OCI-LY7 (cell line): ENCODE results near the gene NPC2. TPM values are rescaled to one million over a fixed set of nuclear protein-coding genes. Genes with fewer than 3 reads are reported as not detected.

ENCODE experiments used
- BruUV-seq: library from RNA; stranded (reverse); fragments of 400-500 nt; replicated peaks from 2 replicates; lab custom pipeline; 2021; lab: Mats Ljungman, UMichigan
- CTCF ChIA-PET: fragments of 300-600 bp; sonication (Branson Sonifier 250); formaldehyde crosslinking; loops from one replicate; lab custom pipeline; 2022; ENCODE audit warnings: antibody characterized with exemption; ENCODE audit not compliant: unreplicated experiment; lab: Charles Lee
- POLR2A ChIA-PET: fragments of 300-600 bp; sonication (Branson Sonifier 250); formaldehyde crosslinking; loops from one replicate; lab custom pipeline; 2022; ENCODE audit warnings: antibody characterized with exemption; lab: Charles Lee
- DNase-seq: peaks from one replicate; pipeline ENCODE4 v3.0.0-alpha.2; 2015; ENCODE audit warnings: low spot score
- H2AFZ ChIP-seq: fragments of 200-600 bp; sonication (generic), shearing (Covaris generic); 2 replicates; pipeline ENCODE4 v1.6.1; 2014; ENCODE audit warnings: mild to moderate bottlenecking, antibody characterized with exemption, low read length, moderate library complexity
- H3K27ac ChIP-seq: fragments of 200-600 bp; sonication (generic); 2 replicates; pipeline ENCODE4 v1.5.1; 2014; ENCODE audit warnings: mixed run types, low read depth, mild to moderate bottlenecking, moderate library complexity, low read length, inconsistent platforms; ENCODE audit not compliant: poor library complexity, severe bottlenecking
- H3K36me3 ChIP-seq: fragments of 200-600 bp; sonication (generic); 2 replicates; pipeline ENCODE4 v1.6.1; 2014; ENCODE audit warnings: mild to moderate bottlenecking, antibody characterized with exemption, low read length, moderate library complexity, mixed read lengths; ENCODE audit not compliant: insufficient read depth
- H3K4me1 ChIP-seq: fragments of 200-600 bp; sonication (generic); 2 replicates; pipeline ENCODE4 v1.5.1; 2014; ENCODE audit warnings: mild to moderate bottlenecking, low read length; ENCODE audit not compliant: insufficient read depth, poor library complexity, severe bottlenecking
- H3K4me2 ChIP-seq: fragments of 200-600 bp; sonication (generic); 2 replicates; pipeline ENCODE4 v1.6.1; 2014; ENCODE audit warnings: mild to moderate bottlenecking, low read length
- H3K4me3 ChIP-seq: fragments of 200-600 bp; sonication (generic); 2 replicates; pipeline ENCODE4 v1.5.1; 2014; ENCODE audit warnings: mild to moderate bottlenecking, low read depth, low read length; ENCODE audit not compliant: poor library complexity, severe bottlenecking
- H3K79me2 ChIP-seq: fragments of 200-600 bp; sonication (generic); 2 replicates; pipeline ENCODE4 v1.6.1; 2016; ENCODE audit warnings: low read depth, mild to moderate bottlenecking, low read length, moderate library complexity, mixed read lengths; ENCODE audit not compliant: insufficient read depth
- H3K9me2 ChIP-seq: fragments of 200-600 bp; sonication (generic); 2 replicates; pipeline ENCODE4 v1.6.1; 2016; ENCODE audit warnings: mild to moderate bottlenecking, low read length, mixed read lengths; ENCODE audit not compliant: insufficient read depth
- H3K9me3 ChIP-seq: fragments of 200-600 bp; sonication (generic); 2 replicates; pipeline ENCODE4 v1.6.1; 2014; ENCODE audit warnings: mild to moderate bottlenecking, mixed run types, low read length, mixed read lengths
- H4K20me1 ChIP-seq: fragments of 200-600 bp; sonication (generic); 2 replicates; pipeline ENCODE4 v1.6.1; 2014; ENCODE audit warnings: mild to moderate bottlenecking, antibody characterized with exemption, low read length, moderate library complexity, mixed read lengths; ENCODE audit not compliant: insufficient read depth
- EZH2phosphoT487 ChIP-seq: fragments of 200-600 bp; sonication (generic); IDR thresholded peaks from 2 replicates; pipeline ENCODE4 v1.6.1; 2018; ENCODE audit warnings: low read depth, borderline replicate concordance, mild to moderate bottlenecking, mixed run types, antibody characterized with exemption, low read length, moderate library complexity, mixed read lengths
- intact Hi-C: fragments of 100-400 bp; cut with micrococcal nuclease; formaldehyde crosslinking; loops from one replicate; pipeline ENCODE4 v1.10.0; 2022; ENCODE audit not compliant: unreplicated experiment
- total RNA-seq, 2 experiments: library from RNA; depleted of rRNA in 1 of 2; stranded (reverse); fragments of >200 nt in 1 of 2; shearing (Covaris generic) in 1 of 2; gene quantifications; 2 replicates each; pipeline ENCODE4 v1.2.3, GENCODE V29; 2014 to 2022
- TF ChIP-seq, protein P1 (sequence below): fragments of 200-600 bp; sonication (generic); conservative IDR thresholded peaks from 2 replicates; pipeline ENCODE4 v1.5.1; 2014; ENCODE audit warnings: mild to moderate bottlenecking, antibody characterized with exemption, low read length, moderate library complexity, mixed read lengths

NPC2 gene
- total RNA-seq, 2 experiments from 2014 or later: 37.8 to 80.8 TPM

DNA sequence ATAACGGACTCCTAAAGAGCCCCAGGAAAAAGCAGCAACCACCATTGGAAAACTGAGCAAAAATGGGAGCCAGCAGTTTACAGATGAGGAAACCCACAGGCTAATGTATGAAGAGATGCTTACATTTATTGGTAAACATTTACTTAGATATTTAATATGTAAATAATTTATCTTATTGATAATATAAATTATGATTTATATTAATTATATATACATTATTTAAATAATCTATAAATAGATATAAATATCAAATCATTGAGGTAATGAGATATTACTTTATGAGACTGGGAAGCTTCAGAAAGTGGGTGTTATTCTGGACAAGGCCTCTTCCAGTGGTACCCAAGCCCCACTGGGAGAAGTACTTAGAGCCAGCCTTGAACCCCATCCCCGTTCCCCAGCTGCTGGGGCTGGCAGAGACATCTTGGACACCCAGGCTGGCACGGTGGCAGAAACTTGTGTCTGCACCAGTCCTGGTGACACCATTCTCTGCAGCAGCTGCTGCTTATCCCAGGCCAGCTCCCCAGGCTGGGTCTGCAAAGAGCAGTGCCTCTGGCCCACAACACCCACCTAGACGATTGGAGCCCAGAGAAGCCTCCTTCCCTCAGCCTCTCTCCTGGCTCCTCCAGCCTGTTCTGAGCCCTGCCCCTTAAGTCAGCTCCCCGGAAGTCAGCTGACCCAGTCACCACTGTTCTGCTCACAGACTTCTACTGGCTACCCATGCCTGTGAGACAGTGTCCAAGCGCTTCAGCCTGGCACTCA is 26.4 kb upstream of the NPC2 start:
- BruUV-seq: no TSS peak
- Histone ChIP-seq H3K79me2 (no peaks in the 10 kb centered on the region), H3K9me3 (no peaks in the 10 kb centered on the region), H3K4me3 (no peak overlapping the region), H2AFZ (no peak overlapping the region), H3K4me1 (no peaks in the 10 kb centered on the region), H3K27ac (no peak overlapping the region), H3K9me2 (no peaks in the 10 kb centered on the region), H3K4me2 (no peak overlapping the region), H3K36me3 (no peaks in the 10 kb centered on the region), H4K20me1 (no peaks in the 10 kb centered on the region)
- ChIA-PET POLR2A (interaction anchor here (1.0 kb wide), 1 partner anchor 25 kb away, joined by 4 read pairs; no protein-coding TSS in a partner anchor), CTCF (no interaction called here)
- intact Hi-C loops: no loop called here
- no peak for DNase-seq
- no peak for TF ChIP-seq EZH2phosphoT487
- TF ChIP-seq, protein P1, sequence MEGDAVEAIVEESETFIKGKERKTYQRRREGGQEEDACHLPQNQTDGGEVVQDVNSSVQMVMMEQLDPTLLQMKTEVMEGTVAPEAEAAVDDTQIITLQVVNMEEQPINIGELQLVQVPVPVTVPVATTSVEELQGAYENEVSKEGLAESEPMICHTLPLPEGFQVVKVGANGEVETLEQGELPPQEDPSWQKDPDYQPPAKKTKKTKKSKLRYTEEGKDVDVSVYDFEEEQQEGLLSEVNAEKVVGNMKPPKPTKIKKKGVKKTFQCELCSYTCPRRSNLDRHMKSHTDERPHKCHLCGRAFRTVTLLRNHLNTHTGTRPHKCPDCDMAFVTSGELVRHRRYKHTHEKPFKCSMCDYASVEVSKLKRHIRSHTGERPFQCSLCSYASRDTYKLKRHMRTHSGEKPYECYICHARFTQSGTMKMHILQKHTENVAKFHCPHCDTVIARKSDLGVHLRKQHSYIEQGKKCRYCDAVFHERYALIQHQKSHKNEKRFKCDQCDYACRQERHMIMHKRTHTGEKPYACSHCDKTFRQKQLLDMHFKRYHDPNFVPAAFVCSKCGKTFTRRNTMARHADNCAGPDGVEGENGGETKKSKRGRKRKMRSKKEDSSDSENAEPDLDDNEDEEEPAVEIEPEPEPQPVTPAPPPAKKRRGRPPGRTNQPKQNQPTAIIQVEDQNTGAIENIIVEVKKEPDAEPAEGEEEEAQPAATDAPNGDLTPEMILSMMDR: no peak

DNA sequence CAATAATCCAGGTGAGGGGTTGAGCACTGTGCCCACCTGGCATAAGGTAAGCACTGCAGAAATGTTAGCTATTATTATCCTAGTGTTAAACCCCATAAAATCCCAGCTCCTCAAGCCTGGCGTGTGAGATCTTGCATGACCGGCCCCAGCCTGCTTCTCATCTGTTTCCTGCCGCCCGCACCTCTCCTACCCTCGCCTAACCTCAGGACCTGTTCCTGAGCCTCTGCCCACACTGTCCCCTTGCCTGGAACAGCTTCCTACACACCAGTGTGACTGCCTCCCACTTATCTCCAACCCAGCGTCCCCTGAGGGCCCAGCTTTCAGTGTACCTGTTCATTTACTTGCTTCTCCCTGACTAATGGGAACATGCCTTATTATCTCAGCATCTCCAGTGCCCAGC is 25.1 kb upstream of the NPC2 start:
- no peak for DNase-seq
- no peak overlapping the region for H3K27ac ChIP-seq
- no peak overlapping the region for H3K4me3 ChIP-seq
- no peaks in the 10 kb centered on the region for H3K4me1 ChIP-seq
- no peaks in the 10 kb centered on the region for H4K20me1 ChIP-seq
- intact Hi-C loops: no loop called here
- ChIA-PET CTCF (no interaction called here), POLR2A (no interaction called here)
- no peaks in the 10 kb centered on the region for H3K9me2 ChIP-seq
- H3K36me3 ChIP-seq: no peaks in the 10 kb centered on the region
- H3K79me2 ChIP-seq: no peaks in the 10 kb centered on the region
- BruUV-seq: no TSS peak
- no peak overlapping the region for H3K4me2 ChIP-seq
- H3K9me3 ChIP-seq: no peaks in the 10 kb centered on the region
- no peak overlapping the region for H2AFZ ChIP-seq
- TF ChIP-seq EZH2phosphoT487: no peak
- TF ChIP-seq, protein P1: no peak

DNA sequence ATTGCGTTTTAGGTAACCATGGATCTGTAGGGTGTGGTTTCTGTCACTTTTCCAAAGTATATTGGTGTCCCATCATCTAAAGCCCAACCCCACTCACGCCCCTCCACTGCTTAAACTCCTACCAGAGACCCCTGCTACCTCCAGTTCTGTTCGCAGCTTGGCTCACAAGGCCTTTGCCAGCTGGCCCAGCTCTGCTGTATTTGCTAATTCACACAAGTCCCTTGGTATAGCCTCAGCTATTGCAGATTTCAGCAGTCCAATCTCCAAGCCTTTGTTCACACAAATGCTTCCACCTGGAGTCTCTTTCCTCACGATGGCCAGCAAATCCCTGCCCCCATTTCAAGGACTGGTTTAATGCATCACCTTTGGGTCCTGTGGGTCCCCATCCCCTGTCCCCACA is 24.6 kb upstream of the NPC2 start:
- H3K36me3 ChIP-seq: no peaks in the 10 kb centered on the region
- H3K4me2 ChIP-seq: no peak overlapping the region
- TF ChIP-seq, protein P1: no peak
- H2AFZ ChIP-seq: no peak overlapping the region
- H3K27ac ChIP-seq: no peak overlapping the region
- no peak for DNase-seq
- H3K9me3 ChIP-seq: no peaks in the 10 kb centered on the region
- intact Hi-C loops: no loop called here
- BruUV-seq: no TSS peak
- no peaks in the 10 kb centered on the region for H3K79me2 ChIP-seq
- H3K4me3 ChIP-seq: no peak overlapping the region
- no peaks in the 10 kb centered on the region for H3K9me2 ChIP-seq
- ChIA-PET CTCF (no interaction called here), POLR2A (no interaction called here)
- H4K20me1 ChIP-seq: no peaks in the 10 kb centered on the region
- no peaks in the 10 kb centered on the region for H3K4me1 ChIP-seq
